Tibial nerve (tissue), 3 donors: ENCODE data around the gene PANK4.

Experiments used
- CTCF ChIP-seq, 5 experiments: fragments of 200-600 bp in 3 of 5; fragments of 450-650 bp in 2 of 5; sonication (generic) in 3 of 5; IDR thresholded peaks; one replicate each; pipeline ENCODE4 v1.5.1; 2016 to 2019; ENCODE audit warnings: antibody characterized with exemption in 5 of 5, mild to moderate bottlenecking in 3 of 5, moderate library complexity in 2 of 5
- POLR2A ChIP-seq, 2 donors: fragments of 450-650 bp; IDR thresholded peaks; one replicate each; pipeline ENCODE4 v1.6.1; 2017; ENCODE audit warnings: antibody characterized with exemption in 2 of 2, mild to moderate bottlenecking in 2 of 2, moderate library complexity in 2 of 2

- TF ChIP-seq POLR2A (IDR thresholded peaks at IDR 0.05) (no peak), CTCF (IDR thresholded peaks at IDR 0.05) (no peak)
These were observed 7.9 kb downstream of the PANK4 start for GRCh38 chr1:2518528-2518927.
